GM18870 (cell line): ENCODE measurements around the gene NELL2.
"Not testable (repeated sequence)": the region's sequence is repeated elsewhere in the genome, so short reads cannot be mapped to it uniquely, and the experiment has no call there.

Source experiments
- ATAC-seq: cut with Tn5 transposase; IDR thresholded peaks from one replicate; pipeline ENCODE4 v1.9.1; 2021; ENCODE audit warnings: moderate library complexity; ENCODE audit not compliant: unreplicated experiment

The NELL2 gene

GRCh38 chr12:44697511-44697910, 178.6 kb downstream of the NELL2 start:
- ATAC-seq, result no peak

- ATAC-seq, result no peak
These were observed 179.6 kb downstream of the NELL2 start for GRCh38 chr12:44696542-44696941.

GRCh38 chr12:44694017-44694416, 182.1 kb downstream of the NELL2 start:
- no peak for ATAC-seq

GRCh38 chr12:44689587-44689986, 186.5 kb downstream of the NELL2 start:
- no peak for ATAC-seq

GRCh38 chr12:44686821-44687432, 189.2 kb downstream of the NELL2 start:
- not testable (repeated sequence) for ATAC-seq

- no peak for ATAC-seq
These were observed 198.4 kb downstream of the NELL2 start for GRCh38 chr12:44677724-44678123.

GRCh38 chr12:44674875-44675274, 201.2 kb downstream of the NELL2 start:
- ATAC-seq, result no peak

- no peak for ATAC-seq
These were observed 202.3 kb downstream of the NELL2 start for GRCh38 chr12:44673811-44674210.

- no peak for ATAC-seq
These were observed 204.1 kb downstream of the NELL2 start for GRCh38 chr12:44672042-44672441.

- no peak for ATAC-seq
These were observed 207.7 kb downstream of the NELL2 start for GRCh38 chr12:44668443-44668842.

GRCh38 chr12:44667461-44667860, 208.7 kb downstream of the NELL2 start:
- no peak for ATAC-seq

- no peak for ATAC-seq
These were observed 212.8 kb downstream of the NELL2 start for GRCh38 chr12:44663291-44663690.

GRCh38 chr12:44655846-44656245, 220.3 kb downstream of the NELL2 start:
- no peak for ATAC-seq

- ATAC-seq, result no peak
These were observed 221.2 kb downstream of the NELL2 start for GRCh38 chr12:44654646-44655639.

- no peak for ATAC-seq
These were observed 222.1 kb downstream of the NELL2 start for GRCh38 chr12:44653861-44654527.

GRCh38 chr12:44649693-44650092, 226.4 kb downstream of the NELL2 start:
- no peak for ATAC-seq

GRCh38 chr12:44647917-44648690, 228.0 kb downstream of the NELL2 start:
- no peak for ATAC-seq

- ATAC-seq, result no peak
These were observed 235.5 kb downstream of the NELL2 start for GRCh38 chr12:44640427-44641190.

- no peak for ATAC-seq
These were observed 238.2 kb downstream of the NELL2 start for GRCh38 chr12:44637875-44638274.

- ATAC-seq, result no peak
These were observed 247.9 kb downstream of the NELL2 start for GRCh38 chr12:44628180-44628579.
